ENCODE measurements around the gene NPAS3.

The NPAS3 gene

DNA sequence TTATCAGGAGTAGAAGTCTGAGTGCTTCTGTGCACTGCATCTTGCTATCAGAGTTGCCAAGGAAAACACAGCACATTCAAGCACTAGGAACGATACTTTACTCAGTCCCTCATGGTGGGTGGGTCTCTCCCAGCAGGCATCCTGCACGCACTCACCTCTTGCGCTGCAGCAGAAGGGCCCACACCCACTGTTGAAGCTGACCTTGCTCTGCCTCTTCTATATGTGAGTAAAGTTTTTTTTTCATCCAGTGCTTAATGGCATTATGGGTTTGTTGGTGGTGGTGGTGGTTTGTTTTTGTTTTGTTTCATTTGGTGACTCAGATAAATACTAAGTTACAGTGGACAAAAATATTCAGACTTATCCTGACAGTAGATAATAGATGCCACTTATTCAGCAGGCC is 663.7 kb downstream of the NPAS3 start:
- DNase-seq, result no peak

GRCh38 chr14:33606591-33606990 is 667.9 kb downstream of the NPAS3 start:
- no peak for DNase-seq

GRCh38 chr14:33609582-33609981 is 670.9 kb downstream of the NPAS3 start:
- DNase-seq, result no peak

DNA sequence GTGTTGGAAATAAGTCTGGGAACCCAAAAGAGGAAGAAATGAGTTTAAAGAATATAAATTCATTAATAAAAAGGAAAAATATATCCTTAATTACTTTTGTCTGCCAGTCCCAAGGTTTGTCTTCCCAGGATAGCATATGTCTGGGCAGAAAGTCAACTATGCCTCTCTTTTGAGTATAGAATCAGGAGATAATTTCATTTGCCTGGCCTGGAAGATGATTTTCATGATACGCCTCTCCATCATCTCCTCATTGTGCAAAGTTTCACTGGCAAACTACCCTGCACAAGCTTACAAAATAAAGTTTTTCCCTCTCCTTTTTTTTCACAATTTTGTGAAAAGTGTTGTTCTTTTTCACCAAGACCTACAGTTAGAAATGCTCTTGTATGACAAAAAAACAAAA is 671.4 kb downstream of the NPAS3 start:
- DNase-seq, result no peak

GRCh38 chr14:33611405-33612196 is 672.9 kb downstream of the NPAS3 start:
- no peak for DNase-seq

GRCh38 chr14:33612197-33612505 is 673.5 kb downstream of the NPAS3 start:
- DNase-seq, result no peak

DNA sequence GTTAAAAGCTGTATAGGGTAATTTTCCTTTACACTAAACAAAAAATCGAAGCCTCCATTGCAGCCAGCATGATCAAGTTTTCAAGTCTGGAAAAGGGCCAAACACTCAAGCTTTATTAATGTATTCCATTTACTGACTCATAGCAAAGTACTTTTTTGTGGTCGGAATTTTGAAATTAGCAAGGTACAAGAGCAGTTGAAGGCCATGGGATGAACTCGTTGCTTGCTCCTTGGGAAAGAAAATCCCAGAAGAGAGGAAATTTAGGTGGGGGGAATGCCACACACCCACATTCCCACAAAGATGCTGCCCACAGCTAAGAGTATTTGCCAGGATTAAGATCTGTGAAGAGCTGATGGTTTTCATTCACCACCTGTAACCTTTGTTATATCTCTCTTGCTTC is 678.5 kb downstream of the NPAS3 start:
- DNase-seq, result no peak

DNA sequence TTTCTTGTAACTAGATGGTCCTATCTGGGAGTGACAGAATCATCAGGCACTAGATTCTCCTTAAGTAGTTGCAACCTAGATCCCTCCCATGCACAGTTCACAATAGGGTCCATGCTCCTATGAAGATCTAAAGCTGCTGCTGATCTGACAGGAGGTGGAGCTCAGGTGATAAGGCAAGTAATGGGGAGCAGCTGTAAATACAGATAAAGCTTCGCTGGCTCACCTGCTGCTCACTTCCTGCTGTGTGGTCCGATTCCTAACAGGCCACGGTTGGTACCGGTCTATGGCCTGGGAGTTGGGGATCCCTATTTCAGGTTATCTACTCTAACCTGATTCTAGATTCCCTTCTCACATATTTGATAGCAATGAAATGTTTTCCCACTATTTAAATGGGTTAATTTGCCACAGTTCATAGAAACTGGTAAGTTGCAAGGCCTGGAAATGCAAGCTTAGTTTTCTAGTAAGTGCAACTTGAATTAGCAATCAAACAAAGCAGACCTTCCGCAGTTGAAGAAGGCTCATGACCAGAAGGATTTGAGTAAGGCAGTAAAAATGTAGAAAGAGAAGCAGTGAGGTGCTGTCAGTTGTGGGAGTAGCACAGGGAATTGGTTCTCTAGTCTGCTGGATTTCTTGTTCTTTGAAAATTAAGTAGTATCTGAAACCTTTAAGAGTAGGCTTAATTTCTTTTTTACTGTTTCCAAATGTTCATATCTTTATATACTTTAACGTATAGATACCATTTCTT is 679.9 kb downstream of the NPAS3 start:
- DNase-seq, result no peak

DNA sequence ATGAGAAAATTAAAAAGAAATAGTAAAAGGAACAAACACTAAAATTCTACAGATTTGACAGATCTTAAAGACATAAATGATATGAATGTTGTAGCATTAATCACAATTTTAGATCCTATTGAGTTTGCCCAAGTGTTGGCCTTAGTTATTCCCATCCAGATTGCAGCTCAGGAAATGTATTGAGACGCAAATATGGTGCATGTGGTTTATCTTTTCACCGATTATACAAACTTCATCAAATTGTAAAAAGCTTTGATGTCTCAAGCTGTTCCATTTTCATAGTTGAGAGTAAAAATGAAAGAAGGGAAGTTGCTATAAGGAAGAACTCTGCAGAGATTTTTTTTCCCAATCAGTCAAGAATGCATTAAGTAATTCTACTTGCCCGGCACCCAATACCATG is 683.8 kb downstream of the NPAS3 start:
- DNase-seq, result no peak

- DNase-seq, result no peak
These were observed 691.1 kb downstream of the NPAS3 start for GRCh38 chr14:33629792-33630191.

DNA sequence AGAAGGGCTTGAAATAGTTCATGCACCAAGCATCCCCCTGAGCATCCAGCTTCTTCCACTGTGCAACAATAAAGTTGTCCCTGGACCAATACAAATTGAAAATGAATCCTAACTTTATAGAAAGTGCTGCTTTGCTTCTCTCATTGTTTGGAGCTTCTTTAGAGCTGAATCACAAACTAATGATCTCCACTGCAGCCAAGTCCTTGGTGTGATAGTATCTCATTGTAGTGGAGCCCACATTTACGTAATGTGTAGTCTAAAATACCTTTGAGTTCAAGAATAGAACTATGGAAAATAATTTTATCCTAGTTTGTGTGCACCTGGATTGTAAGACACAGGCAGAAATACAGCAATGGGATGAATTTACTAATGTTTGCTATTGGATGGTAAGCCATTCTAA is 692.3 kb downstream of the NPAS3 start:
- no peak for DNase-seq

DNA sequence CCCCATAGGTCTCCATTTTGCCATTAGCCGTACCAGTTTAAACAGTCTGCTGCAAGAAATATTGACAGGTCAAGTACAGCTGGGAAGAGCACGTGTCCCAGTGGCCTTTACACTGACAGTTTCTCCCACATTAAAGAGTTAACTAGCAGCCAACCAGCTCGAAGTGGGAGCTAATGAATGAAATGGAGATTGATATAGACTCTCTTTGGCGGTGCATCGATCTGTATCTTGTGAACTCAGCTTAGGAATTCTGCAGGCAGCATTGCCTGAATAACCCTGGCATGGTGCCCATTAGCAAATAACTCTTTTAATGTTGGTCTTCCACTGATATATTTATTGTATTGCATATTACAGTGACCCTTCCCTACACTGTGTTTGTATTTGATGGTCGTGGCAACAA is 692.8 kb downstream of the NPAS3 start:
- no peak for DNase-seq

GRCh38 chr14:33634631-33635030 is 696.0 kb downstream of the NPAS3 start:
- no peak for DNase-seq

- DNase-seq, result no peak
These were observed 698.0 kb downstream of the NPAS3 start for GRCh38 chr14:33636716-33637115.

DNA sequence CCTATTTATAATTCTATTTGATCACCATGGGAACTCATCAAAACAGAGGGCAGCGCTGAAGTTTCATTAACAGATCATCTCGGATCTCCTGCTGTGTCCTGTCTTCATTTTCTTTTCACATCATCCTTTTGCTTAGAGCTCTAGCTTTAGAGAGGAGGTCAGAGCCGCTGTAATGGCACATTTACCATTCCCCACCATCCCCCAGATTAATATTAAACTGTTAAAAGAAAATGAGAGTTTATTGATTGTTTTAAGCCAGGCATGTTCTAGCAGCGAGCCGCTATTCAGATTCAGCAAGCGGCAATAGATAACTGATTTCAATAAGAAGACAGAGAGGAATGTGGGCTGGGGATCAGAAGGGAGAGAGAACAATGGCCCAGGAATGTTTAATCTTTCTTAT is 703.4 kb downstream of the NPAS3 start:
- DNase-seq, result no peak

DNA sequence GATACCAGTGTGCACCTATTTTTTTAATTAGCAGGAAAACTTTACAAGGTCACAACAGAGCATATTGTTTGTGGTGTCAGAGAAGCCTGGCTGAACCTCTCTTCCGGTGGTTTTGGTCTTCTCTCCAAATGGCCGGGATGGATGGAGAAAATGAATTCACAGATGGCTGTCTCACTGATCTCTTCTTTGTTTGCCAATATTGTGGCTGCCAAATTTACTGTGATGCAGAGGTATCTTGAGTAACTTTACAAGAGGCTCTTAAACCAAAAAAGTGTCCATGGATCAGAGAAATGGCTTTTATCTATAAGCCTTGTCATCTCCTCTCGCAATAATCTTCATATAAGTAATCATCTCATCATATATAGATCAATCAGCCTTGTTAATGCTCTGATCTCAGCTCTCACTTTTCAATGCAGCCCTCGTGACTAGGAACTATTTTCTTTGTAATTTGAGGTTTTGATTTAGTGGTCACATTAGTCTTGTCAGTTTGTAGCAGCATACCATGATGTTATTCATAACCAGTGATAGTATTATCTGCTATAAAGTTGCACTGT is 704.1 kb downstream of the NPAS3 start:
- no peak for DNase-seq

DNA sequence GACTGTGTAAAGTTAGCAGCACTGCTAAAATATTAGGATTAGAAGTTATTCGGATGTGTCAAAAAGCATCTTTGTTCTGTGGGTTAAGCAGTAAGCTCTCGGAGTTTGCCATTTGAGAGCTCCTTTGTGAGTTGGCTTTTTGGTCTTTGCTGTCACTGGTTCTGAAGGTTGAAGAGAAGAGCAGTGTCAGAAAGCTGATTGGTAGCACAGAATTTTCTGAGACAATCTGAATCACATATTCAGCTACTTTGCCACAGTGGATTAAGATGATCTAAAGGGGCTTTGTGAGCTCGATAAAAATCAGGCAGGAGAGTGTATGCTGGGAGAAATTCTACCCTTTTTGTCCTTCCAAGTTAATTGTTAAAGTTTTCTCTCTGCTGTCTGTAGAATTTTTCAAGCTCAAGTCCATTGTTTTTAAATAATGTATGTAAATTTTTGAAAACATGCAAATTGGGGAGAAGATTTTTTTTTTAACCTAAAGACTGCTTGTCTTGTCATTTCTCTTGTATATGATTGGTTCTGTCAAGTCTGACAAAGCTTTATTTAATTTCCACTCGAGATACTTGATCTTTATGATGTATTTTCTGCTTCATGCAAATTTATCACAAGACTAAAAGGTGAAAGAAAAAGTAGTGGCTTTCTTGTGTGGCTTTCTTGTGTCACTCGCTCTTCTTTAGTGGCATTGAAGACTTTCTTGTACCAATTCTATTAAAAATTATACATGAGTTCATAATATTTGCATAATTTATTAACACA is 704.9 kb downstream of the NPAS3 start:
- no peak for DNase-seq

DNA sequence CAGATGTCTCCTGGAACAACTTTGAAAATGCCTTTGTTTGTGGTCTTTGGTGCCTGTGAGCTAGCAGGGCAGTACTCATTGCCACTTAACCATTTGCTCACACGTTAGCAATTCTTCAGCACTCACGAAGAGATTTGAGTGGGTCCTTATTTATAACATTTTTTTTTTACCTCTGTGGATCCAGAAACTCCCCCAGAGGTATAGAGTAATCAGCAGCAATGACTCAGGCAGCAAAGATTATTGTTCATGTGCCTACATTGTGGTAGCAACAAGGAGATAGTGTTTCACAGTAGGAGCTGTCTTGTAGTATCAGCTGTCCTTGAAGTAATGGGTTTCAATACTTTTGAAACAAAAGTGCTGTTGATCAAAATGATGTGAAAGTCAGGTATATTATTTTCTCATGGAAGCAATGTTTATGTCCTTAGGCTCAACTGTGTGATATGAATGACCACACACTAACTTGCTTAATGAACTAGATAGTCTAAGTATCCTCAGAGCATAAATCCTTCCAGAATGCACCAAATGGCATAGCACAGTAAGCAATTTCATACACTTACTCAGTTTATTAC is 708.1 kb downstream of the NPAS3 start:
- DNase-seq, result no peak

- no peak for DNase-seq
These were observed 708.7 kb downstream of the NPAS3 start for GRCh38 chr14:33647385-33647786.

DNA sequence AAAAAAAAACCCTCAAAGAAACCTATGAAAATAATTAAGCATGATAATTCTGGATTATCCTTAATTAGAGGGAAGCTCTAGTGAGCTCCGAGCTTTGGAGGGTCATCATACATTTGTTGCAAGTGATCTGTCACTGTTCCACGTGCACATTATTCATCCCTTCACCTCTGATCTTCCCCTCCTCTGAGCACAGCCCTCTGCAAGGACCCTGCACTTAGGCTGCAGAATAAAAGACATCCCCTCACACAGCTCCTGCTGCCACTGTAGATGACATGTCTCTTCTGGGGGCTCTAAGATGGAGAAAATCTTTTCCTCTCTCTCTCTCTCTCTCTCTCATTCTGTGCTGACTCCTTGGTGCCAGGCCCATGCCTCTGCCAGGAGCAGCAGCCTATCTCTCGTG is 711.8 kb downstream of the NPAS3 start:
- no peak for DNase-seq

DNA sequence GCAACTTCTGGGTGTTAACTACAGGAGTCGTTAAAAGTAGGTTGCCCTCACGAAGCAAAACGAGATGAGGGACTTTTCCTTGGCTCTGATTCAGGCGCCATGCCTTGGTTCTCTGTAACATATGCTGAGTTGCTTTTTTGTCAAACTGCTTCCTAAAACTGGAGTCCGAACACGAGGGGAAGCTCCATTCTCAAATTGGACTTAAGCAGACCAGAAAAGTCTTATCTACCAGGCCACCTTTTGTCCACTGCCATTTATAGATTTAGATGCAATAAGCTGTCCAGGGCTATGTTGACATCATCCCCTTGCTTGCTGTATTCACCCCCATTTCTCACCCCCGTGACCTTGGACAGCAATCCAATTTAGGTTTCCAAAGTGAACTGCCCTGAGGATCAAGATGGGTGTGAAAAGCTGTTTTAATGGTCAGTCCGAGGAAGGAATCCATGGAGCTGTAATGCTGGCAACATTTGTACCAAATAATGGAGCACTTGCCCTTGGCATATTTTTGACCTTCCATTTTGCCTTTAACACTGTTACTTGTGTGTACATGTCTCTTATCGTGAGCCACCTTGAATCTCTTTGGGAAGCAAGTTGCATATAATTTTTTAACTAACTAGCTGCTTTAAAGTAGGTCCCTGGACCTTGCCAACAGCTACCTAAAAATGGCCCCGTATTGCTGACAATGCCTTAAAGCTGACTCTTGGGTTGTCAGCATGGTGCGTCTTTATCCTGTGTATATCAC is 714.1 kb downstream of the NPAS3 start:
- DNase-seq, result no peak

GRCh38 chr14:33653308-33653695 is 714.6 kb downstream of the NPAS3 start:
- no peak for DNase-seq

DNA sequence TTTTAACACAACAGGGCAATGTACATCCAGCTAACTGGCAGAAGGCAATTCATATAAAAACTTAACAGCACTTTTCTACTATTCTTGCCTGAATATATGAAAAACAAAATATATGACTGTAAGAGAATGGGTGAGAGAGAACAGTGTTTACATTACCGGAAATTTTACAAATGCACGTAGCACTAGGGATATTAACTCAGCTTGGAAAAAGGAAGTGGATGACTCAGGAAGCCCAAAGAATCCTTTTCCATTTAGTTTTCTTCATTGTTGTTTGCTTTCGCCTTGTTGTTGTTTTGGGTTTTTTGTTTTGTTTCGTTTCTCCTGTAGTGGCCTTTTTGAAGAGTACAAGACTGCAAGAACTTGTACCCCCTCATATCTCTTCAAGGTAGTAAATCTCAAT is 716.7 kb downstream of the NPAS3 start:
- no peak for DNase-seq
